Activated CD4-positive, CD25-positive, alpha-beta regulatory T cell treated with anti-CD3 and anti-CD28 coated beads, Interleukin-2, amount 50 U/mL, for 72 hours (primary cell): ENCODE measurements around the gene HINT1.

Experiments used
- DNase-seq: peaks from one replicate; pipeline ENCODE4 v3.0.0; 2021

HINT1 gene

GRCh38 chr5:131109540-131110255 is 55.4 kb downstream of the HINT1 start:
- DNase-seq: no peak
